Coronary artery (tissue), 2 donors: ENCODE results near the gene HOXC12.

Experiments
- DNase-seq: peaks from one replicate; pipeline ENCODE4 v3.0.0-alpha.2; 2017; ENCODE audit warnings: low spot score
- H3K27ac ChIP-seq, 2 donors: fragments of 200-600 bp; sonication (generic); one replicate each; pipeline ENCODE4 v1.5.1; 2016 to 2019
- H3K4me3 ChIP-seq: fragments of 200-600 bp; sonication (generic); 2 replicates; pipeline ENCODE4 v1.5.1; 2016; ENCODE audit warnings: mild to moderate bottlenecking, moderate library complexity
- TF ChIP-seq, protein P1 (sequence below): fragments of 200-600 bp; sonication (generic); IDR thresholded peaks from one replicate; pipeline ENCODE4 v1.5.1; 2019; ENCODE audit warnings: antibody characterized with exemption

The HOXC12 gene

DNA sequence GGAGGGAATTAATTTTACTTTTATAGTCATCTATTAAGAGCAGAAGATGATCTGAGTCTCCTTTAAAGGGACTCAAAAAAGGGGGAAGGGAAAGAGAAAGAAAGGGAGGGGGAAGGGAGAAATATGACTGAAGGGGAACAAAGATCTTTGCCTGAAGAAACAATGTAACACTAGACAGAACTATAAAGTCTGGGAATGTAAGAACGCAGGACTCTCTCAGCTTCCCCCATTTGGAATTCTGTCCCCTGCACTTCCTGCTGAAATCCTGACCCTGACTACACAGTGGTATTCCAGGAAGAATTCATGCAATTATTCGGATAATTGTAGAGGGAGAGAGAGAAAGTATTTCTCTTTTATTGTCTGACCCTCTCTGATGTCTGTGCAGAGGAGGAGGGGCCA lies 9.6 kb downstream of the HOXC12 start:
- no peak overlapping the region for H3K4me3 ChIP-seq
- DNase-seq, result no peak
- no peak overlapping the region for H3K27ac ChIP-seq
- TF ChIP-seq, protein P1, sequence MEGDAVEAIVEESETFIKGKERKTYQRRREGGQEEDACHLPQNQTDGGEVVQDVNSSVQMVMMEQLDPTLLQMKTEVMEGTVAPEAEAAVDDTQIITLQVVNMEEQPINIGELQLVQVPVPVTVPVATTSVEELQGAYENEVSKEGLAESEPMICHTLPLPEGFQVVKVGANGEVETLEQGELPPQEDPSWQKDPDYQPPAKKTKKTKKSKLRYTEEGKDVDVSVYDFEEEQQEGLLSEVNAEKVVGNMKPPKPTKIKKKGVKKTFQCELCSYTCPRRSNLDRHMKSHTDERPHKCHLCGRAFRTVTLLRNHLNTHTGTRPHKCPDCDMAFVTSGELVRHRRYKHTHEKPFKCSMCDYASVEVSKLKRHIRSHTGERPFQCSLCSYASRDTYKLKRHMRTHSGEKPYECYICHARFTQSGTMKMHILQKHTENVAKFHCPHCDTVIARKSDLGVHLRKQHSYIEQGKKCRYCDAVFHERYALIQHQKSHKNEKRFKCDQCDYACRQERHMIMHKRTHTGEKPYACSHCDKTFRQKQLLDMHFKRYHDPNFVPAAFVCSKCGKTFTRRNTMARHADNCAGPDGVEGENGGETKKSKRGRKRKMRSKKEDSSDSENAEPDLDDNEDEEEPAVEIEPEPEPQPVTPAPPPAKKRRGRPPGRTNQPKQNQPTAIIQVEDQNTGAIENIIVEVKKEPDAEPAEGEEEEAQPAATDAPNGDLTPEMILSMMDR, result no peak

DNA sequence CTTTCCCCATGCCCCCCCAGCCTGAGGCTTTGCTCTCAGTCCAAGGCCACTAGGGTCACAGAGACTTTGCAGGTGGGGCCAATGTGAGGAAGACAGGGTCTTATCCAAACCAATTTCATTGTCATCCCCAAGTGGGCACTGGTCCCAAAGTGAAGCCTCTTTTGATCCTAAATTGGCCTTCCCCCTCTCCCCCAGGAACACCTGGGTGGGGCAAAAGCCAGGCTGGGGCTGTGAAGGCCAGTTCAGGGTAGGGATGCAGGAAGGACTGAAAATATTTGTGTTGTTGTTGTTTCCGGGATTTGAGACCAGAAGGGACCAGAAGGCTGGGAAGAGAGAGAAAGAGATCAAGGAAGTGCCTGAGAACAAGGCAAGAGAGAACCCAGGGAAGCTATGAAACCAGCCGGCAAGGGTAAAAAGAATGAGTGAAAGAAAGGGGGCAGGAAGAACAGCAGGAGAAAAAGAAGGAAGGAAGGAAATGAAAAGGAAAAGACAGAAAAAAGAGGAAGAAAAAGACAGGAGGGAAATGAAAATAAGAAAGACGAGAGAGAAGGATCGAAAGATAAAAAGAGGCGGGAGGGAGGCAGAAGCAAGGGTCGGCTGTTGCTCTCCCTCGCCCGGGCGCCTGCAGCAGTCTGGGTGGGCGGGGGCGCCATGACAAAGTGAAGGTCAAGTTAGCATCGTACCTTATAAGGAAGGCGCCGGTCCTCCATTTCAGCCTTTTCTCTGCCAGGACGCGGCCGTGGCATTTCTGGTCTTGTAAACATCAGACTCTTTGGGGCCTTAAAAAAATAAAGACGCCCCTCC lies 10.8 kb downstream of the HOXC12 start:
- TF ChIP-seq, protein P1, result no peak
- no peak overlapping the region for H3K4me3 ChIP-seq
- no peak for DNase-seq
- no peak overlapping the region for H3K27ac ChIP-seq

DNA sequence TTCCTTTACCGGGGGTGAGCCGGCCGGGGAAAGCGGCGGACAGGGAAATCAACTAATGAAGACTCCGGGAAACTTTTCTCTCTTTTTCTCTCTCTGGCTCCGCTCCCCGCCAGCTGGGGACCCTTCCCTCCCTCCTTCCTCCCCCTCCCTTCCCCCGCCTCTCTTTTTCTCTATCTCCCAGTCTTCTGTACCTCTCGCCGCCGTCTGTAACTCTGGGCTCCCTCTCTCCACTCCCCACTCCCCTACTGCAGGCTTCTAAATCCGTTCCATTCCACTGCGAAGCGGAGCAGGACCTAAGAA lies 11.3 kb downstream of the HOXC12 start:
- no peak for DNase-seq
- H3K27ac ChIP-seq, result no peak overlapping the region
- TF ChIP-seq, protein P1, result no peak
- H3K4me3 ChIP-seq, result no peak overlapping the region

DNA sequence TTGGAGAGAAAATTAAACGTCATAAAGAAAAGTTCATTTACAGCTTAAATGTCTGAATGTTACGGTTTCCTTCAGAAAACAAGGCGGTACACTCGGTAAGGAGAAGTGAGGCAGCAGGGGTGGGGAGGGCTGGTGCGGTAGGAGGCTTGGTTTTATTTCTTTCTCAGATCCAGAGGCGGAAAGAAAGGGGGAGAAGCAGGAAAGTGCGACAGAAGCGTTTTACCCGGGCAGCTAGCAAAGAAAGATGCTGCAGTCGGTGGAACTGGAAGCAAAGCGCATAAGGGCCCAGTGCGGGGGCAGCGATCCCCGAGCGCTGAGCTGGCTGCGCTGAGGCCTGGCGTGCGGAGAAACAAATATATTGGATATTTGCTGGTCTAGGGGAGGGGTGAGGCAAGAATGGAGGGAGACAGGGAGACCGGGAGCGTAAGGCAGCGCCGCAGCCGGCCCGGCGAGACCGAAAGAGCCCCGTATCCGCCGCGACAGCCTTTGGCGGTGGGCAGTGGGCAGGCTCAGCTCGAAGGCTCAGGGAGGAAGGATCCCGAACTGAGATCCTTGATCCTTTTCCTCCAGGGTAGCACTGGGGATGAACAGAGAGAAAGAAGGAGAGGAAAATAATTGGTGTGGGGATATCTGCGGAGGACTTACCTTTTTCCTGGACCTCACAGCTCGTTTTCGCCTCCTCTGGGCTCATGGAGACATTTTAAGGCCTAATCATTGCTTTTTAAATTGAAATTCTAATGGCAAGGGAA lies 11.9 kb downstream of the HOXC12 start:
- Histone ChIP-seq H3K4me3 (peak overlapping the region; percentile 47), H3K27ac (no peak overlapping the region)
- TF ChIP-seq, protein P1, result no peak
- DNase-seq, result no peak

DNA sequence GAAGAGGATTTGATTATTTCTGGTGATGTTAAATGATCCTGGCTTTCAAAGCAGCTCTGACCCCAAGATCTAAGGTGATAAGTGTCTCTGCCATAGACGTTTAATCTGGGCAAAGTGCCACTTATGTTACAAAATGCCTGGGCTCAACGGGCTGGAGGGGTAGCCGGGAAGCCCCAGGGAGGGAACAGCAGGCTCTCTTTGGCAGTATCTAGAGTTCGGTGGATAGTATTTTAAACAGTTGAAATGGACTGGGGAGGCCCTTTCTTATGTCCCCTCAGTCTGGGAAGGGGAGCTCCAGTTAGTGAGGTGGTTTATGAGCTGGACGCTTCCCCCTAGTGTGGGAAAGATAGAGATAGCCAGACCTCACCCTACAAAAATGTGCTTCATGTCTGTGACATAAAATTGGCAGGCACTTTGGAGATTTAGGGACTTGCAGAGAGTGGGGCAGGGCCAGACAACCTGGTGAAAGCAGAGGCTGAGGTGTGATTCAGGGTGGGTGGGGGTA lies 12.8 kb downstream of the HOXC12 start:
- no peak overlapping the region for H3K27ac ChIP-seq
- H3K4me3 ChIP-seq, result no peak overlapping the region
- TF ChIP-seq, protein P1, result no peak
- no peak for DNase-seq

DNA sequence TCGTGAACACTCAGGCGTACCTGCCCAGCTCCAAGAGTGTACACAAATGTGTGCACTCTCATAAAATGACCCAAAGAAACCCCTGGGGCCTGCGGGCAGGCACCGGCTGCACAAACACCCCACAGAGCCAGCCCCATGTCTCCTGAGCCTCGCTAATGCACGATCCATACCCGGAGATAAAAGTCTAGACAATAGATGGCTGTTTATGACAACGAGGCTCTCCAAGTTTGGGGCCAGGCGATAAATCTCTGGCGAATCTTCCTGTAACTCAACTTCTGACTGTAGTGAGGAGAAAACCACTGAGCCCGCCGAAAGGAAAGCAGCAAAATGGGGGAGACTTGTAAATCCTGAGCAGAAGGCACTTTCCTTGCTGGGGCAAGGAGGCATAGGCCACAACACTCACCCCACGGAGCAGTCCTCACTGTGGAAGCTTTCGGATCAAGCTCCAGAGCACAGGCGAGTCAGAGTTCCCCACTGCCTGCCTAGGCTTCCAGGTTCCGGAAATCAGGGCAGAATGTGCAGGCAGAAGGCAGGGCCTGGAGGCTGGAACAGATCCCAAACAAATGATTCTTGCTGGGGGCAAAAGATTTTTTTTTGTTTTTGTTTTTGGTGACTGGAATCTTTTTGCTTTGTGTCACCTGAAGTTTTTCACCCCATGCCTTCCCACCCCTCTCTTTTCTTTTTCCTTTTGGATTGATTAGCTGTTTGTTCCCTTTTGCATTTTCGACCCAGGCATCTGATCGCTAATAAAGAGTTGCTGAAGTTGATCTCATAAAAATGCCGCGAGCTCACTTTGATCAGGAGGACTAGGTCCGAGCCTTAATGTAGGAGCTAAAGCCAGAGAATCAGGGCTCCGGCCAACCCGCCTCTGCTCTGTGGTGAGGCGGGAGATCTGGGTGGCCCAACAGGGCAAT lies 13.8 kb downstream of the HOXC12 start:
- no peak overlapping the region for H3K4me3 ChIP-seq
- no peak overlapping the region for H3K27ac ChIP-seq

More for the DNA sequence above, 13.8 kb downstream of the HOXC12 start:
- no peak for DNase-seq
- TF ChIP-seq, protein P1, result no peak
